ENCODE data around the gene DNAH17.
A peak's percentile ranks its signal among the peaks of the same experiment; 100 is the strongest.

- TF ChIP-seq CTCF (IDR thresholded peaks at IDR 0.05) (no peak), POLR2A (IDR thresholded peaks at IDR 0.05) (peak in 1 of 4 donors; percentile 37)
Measured at GRCh38 chr17:78416791-78417530, 160.2 kb downstream of the DNAH17 start.

Measured in esophagus squamous epithelium (tissue), 4 donors.